Endothelial cell of umbilical vein (primary cell): Measurements from ENCODE around the gene NCKAP5. TPM values are rescaled to one million over a fixed set of nuclear protein-coding genes. Genes with fewer than 3 reads are reported as not detected.

ENCODE experiments used
- BruUV-seq: library from RNA; stranded (reverse); fragments of 400-500 nt; replicated peaks from 2 replicates; lab custom pipeline; 2021; lab: Mats Ljungman, UMichigan
- CTCF ChIA-PET: fragments of 300-600, 350-600 bp; sonication (Branson Sonifier 250); formaldehyde crosslinking; loops from one replicate; lab custom pipeline; 2021; ENCODE audit warnings: antibody characterized with exemption, inconsistent platforms; lab: Charles Lee
- POLR2A ChIA-PET: fragments of 300-600, 350-600 bp; sonication (Branson Sonifier 250); formaldehyde crosslinking; loops from one replicate; lab custom pipeline; 2021; ENCODE audit warnings: antibody characterized with exemption, inconsistent platforms; lab: Charles Lee
- DNase-seq: peaks from one replicate; pipeline ENCODE4 v3.0.0-alpha.2; 2011; ENCODE audit warnings: low read depth, low spot score
- FAIRE-seq: peaks from 2 replicates; lab custom pipeline; 2011; peaks lifted over from hg19 to GRCh38; lab: Jason Lieb, UNC
- H2AFZ ChIP-seq: 2 replicates; pipeline ENCODE4 v1.6.0; 2012; ENCODE audit warnings: low read depth, low read length, control low read depth, inconsistent platforms
- H3K27ac ChIP-seq: 2 replicates; pipeline ENCODE4 v1.5.1; 2011; ENCODE audit warnings: low read depth, mild to moderate bottlenecking, control low read depth, low read length, moderate library complexity; ENCODE audit not compliant: insufficient read depth
- H3K27me3 ChIP-seq, 2 experiments: 2 replicates each; pipeline versions ENCODE4 v1.6.0 to v1.6.1; 2011; ENCODE audit warnings: low read length in 2 of 2, mixed read lengths in 1 of 2; ENCODE audit not compliant: control insufficient read depth in 2 of 2, insufficient read depth in 2 of 2
- H3K36me3 ChIP-seq, 2 experiments: 2 replicates in 1 of 2; 3 replicates in 1 of 2; pipeline ENCODE4 v1.5.1; 2011; ENCODE audit warnings: low read length in 2 of 2, mild to moderate bottlenecking in 1 of 2, moderate library complexity in 1 of 2; ENCODE audit not compliant: control insufficient read depth in 2 of 2, insufficient read depth in 2 of 2; ENCODE audit errors: extremely low read depth in 1 of 2
- H3K4me1 ChIP-seq: 3 replicates; pipeline ENCODE4 v1.5.1; 2011; ENCODE audit warnings: mild to moderate bottlenecking, low read length; ENCODE audit not compliant: control insufficient read depth, insufficient read depth; ENCODE audit errors: extremely low read depth
- H3K4me2 ChIP-seq: 2 replicates; pipeline ENCODE4 v1.6.1; 2011; ENCODE audit warnings: low read length, control low read depth, mixed read lengths; ENCODE audit not compliant: insufficient read depth
- H3K4me3 ChIP-seq, 3 experiments: fragments of 200-600 bp in 1 of 3; sonication (generic), shearing (Covaris generic) in 1 of 3; replicated peaks in 1 of 3; 2 replicates each; pipeline ENCODE4 v1.5.1; 2011 to 2016; ENCODE audit warnings: control low read depth in 3 of 3, low read length in 3 of 3, mild to moderate bottlenecking in 2 of 3, inconsistent platforms in 1 of 3, low read depth in 1 of 3, moderate library complexity in 1 of 3; ENCODE audit not compliant: insufficient read depth in 1 of 3
- H3K79me2 ChIP-seq: 2 replicates; pipeline ENCODE4 v1.6.0; 2012; ENCODE audit warnings: low read length, inconsistent platforms; ENCODE audit not compliant: control insufficient read depth, insufficient read depth
- H3K9ac ChIP-seq: replicated peaks from 2 replicates; pipeline ENCODE3; 2011; ENCODE audit warnings: low read length, control low read depth; ENCODE audit not compliant: insufficient read depth; ENCODE audit errors: extremely low read depth
- H3K9me1 ChIP-seq: replicated peaks from 3 replicates; pipeline ENCODE4 v1.6.0; 2011; ENCODE audit warnings: mild to moderate bottlenecking, low read length; ENCODE audit not compliant: control insufficient read depth, insufficient read depth; ENCODE audit errors: extremely low read depth
- H3K9me3 ChIP-seq: replicated peaks from 2 replicates; pipeline ENCODE4 v1.5.1; 2012; ENCODE audit warnings: low read length, inconsistent platforms; ENCODE audit not compliant: control insufficient read depth, insufficient read depth
- H4K20me1 ChIP-seq: replicated peaks from 2 replicates; pipeline ENCODE3; 2011; ENCODE audit warnings: mild to moderate bottlenecking, low read length; ENCODE audit not compliant: control insufficient read depth, insufficient read depth; ENCODE audit errors: extremely low read depth
- EZH2 ChIP-seq: IDR thresholded peaks from 2 replicates; pipeline ENCODE4 v1.6.1; 2012; ENCODE audit warnings: borderline replicate concordance, low read depth, mild to moderate bottlenecking, moderate library complexity, low read length, inconsistent platforms; ENCODE audit not compliant: severe bottlenecking
- FOS ChIP-seq: IDR thresholded peaks from 2 replicates; pipeline ENCODE4 v1.6.1; 2011; ENCODE audit warnings: mild to moderate bottlenecking, low read length, moderate library complexity, borderline replicate concordance; ENCODE audit not compliant: insufficient read depth
- GATA2 ChIP-seq: IDR thresholded peaks from 2 replicates; pipeline ENCODE4 v1.7.0; 2011; ENCODE audit warnings: low read depth, mild to moderate bottlenecking, moderate library complexity, mixed read lengths, low read length; ENCODE audit not compliant: insufficient read length, insufficient read depth
- JUN ChIP-seq: IDR thresholded peaks from 2 replicates; pipeline ENCODE4 v1.6.1; 2011; ENCODE audit warnings: borderline replicate concordance, low read depth; ENCODE audit not compliant: insufficient read length, insufficient read depth
- MYC ChIP-seq: IDR thresholded peaks from one replicate; pipeline ENCODE4 v1.6.1; 2011; ENCODE audit warnings: mild to moderate bottlenecking, low read depth, low read length
- POLR2A ChIP-seq: IDR thresholded peaks from 2 replicates; pipeline ENCODE4 v1.6.1; 2012; ENCODE audit warnings: low read depth, mild to moderate bottlenecking, control low read depth, low read length
- POLR2AphosphoS5 ChIP-seq: IDR thresholded peaks from 2 replicates; pipeline ENCODE4 v1.6.1; 2012; ENCODE audit warnings: low read depth, mild to moderate bottlenecking, control low read depth, low read length, moderate library complexity; ENCODE audit not compliant: insufficient read depth
- dilution Hi-C: fragments of 300-500 bp; cut with MboI; formaldehyde crosslinking; loops from one replicate; pipeline ENCODE4 v1.15.0; 2019; ENCODE audit warnings: low sequenced_read_pairs; ENCODE audit not compliant: extremely low pct_ligation_motif_present
- intact Hi-C: fragments of 100-400 bp; cut with micrococcal nuclease; formaldehyde crosslinking; loops from one replicate; pipeline ENCODE4 v1.10.0; 2022
- polyA plus RNA-seq, 4 experiments: library from polyadenylated mRNA; depleted of rRNA in 3 of 4; stranded (reverse) in 3 of 4; unstranded in 1 of 4; fragments of >200 nt; gene quantifications; 2 replicates each; pipeline versions ENCODE4 v1.2.1 to v1.2.3, GENCODE V29; 2011 to 2012; ENCODE audit warnings: missing spikeins in 1 of 4
- total RNA-seq: library from RNA; stranded (reverse); gene quantifications from 2 replicates; pipeline ENCODE4 v1.2.3, GENCODE V29; 2021
- TF ChIP-seq, protein P1 (sequence below): IDR thresholded peaks from 2 replicates; pipeline ENCODE4 v1.6.1; 2011; ENCODE audit not compliant: insufficient read depth, insufficient read length
- TF ChIP-seq, protein P2 (sequence below), 2 donors: IDR thresholded peaks; 1 replicate in 1 of 2; 2 replicates in 1 of 2; pipeline ENCODE4 v1.5.1; 2011; ENCODE audit warnings: low read length in 2 of 2, mild to moderate bottlenecking in 2 of 2, moderate library complexity in 2 of 2, control low read depth in 1 of 2, inconsistent platforms in 1 of 2, low read depth in 1 of 2; ENCODE audit not compliant: insufficient read depth in 1 of 2; ENCODE audit errors: extremely low read depth in 1 of 2

NCKAP5 gene
- total and polyA plus RNA-seq, 2 donors (not counting 3 experiments of a cell fraction or from before 2014, with no cell fraction given): 0.47 to 3.3 TPM

DNA sequence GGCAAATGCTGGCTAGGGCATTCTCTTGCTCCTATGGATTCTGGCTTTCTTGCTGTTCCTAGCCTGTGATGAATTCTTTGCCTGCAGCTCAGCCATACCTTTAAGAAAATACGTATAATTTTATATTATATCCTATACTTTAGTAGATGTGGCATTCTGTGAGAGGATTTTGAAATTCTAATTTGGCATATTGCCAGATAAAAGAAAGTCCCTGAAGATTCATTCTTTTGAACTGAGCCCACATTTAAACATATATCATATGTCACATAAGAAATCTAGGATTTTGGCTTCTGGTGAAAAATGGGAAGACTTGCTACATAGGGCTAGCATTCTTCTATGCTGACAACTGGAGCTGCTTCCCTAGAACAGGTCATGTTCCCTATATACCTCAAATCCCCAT is 806.8 kb downstream of the NCKAP5 start:
- H4K20me1 ChIP-seq: no peaks in the 10 kb centered on the region
- no peak overlapping the region for H3K27ac ChIP-seq
- TF ChIP-seq MYC: no peak
- TF ChIP-seq, protein P1, sequence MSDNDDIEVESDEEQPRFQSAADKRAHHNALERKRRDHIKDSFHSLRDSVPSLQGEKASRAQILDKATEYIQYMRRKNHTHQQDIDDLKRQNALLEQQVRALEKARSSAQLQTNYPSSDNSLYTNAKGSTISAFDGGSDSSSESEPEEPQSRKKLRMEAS: no peak
- no peak for TF ChIP-seq FOS
- TF ChIP-seq JUN: no peak
- TF ChIP-seq POLR2AphosphoS5: no peak
- H3K79me2 ChIP-seq: no peaks in the 10 kb centered on the region
- no peaks in the 10 kb centered on the region for H3K27me3 ChIP-seq
- no peak overlapping the region for H3K9ac ChIP-seq
- no peak overlapping the region for H3K4me3 ChIP-seq
- DNase-seq (no peak), FAIRE-seq (no peak)
- POLR2A ChIA-PET: no interaction called here
- H3K9me1 ChIP-seq: no peaks in the 10 kb centered on the region
- no peaks in the 10 kb centered on the region for H3K4me1 ChIP-seq
- H3K4me2 ChIP-seq: no peak overlapping the region
- CTCF ChIA-PET: no interaction called here
- H3K9me3 ChIP-seq: no peaks in the 10 kb centered on the region
- H2AFZ ChIP-seq: no peak overlapping the region
- dilution Hi-C loops: no loop called here
- no TSS peak for BruUV-seq
- no peaks in the 10 kb centered on the region for H3K36me3 ChIP-seq
- intact Hi-C loops: no loop called here

DNA sequence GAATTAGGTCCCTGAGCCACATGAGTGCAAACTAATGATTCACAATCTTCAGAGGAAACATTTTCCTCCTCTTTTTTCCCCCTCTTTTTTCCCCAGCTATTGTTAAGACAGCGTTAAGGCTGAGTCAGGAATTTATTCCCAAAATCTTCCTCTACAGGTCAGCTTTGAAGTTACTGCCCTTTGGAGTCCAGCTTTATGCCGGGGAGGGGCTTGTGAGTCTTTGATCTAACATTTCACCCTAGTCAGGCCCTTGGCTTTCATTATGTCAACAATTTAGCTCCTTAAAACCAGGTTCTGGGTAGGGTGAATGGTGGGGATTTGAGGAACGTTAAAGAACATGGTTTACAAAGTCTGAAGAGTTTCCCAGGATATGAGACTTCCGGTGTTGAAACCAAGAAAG is 807.3 kb downstream of the NCKAP5 start:
- no peak for TF ChIP-seq MYC
- TF ChIP-seq JUN: no peak
- TF ChIP-seq GATA2: no peak
- TF ChIP-seq POLR2AphosphoS5: no peak
- TF ChIP-seq, protein P2, sequence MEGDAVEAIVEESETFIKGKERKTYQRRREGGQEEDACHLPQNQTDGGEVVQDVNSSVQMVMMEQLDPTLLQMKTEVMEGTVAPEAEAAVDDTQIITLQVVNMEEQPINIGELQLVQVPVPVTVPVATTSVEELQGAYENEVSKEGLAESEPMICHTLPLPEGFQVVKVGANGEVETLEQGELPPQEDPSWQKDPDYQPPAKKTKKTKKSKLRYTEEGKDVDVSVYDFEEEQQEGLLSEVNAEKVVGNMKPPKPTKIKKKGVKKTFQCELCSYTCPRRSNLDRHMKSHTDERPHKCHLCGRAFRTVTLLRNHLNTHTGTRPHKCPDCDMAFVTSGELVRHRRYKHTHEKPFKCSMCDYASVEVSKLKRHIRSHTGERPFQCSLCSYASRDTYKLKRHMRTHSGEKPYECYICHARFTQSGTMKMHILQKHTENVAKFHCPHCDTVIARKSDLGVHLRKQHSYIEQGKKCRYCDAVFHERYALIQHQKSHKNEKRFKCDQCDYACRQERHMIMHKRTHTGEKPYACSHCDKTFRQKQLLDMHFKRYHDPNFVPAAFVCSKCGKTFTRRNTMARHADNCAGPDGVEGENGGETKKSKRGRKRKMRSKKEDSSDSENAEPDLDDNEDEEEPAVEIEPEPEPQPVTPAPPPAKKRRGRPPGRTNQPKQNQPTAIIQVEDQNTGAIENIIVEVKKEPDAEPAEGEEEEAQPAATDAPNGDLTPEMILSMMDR (IDR thresholded peaks at IDR 0.05; ENCODE audit: extremely low read depth in 1 of 2, insufficient read depth in 1 of 2, low read depth in 1 of 2, low read length in 2 of 2): no peak
- TF ChIP-seq POLR2A: no peak
- no peak for TF ChIP-seq EZH2
- TF ChIP-seq FOS: no peak
- TF ChIP-seq, protein P1: no peak

More for the DNA sequence above, 807.3 kb downstream of the NCKAP5 start:
- no TSS peak for BruUV-seq
- Histone ChIP-seq H3K79me2 (no peaks in the 10 kb centered on the region), H3K27me3 (no peaks in the 10 kb centered on the region), H3K4me3 (no peak overlapping the region), H3K9me3 (no peaks in the 10 kb centered on the region), H3K27ac (no peak overlapping the region), H3K4me1 (no peaks in the 10 kb centered on the region), H3K36me3 (no peaks in the 10 kb centered on the region), H3K9ac (no peak overlapping the region), H3K4me2 (no peak overlapping the region), H2AFZ (no peak overlapping the region), H3K9me1 (no peaks in the 10 kb centered on the region), H4K20me1 (no peaks in the 10 kb centered on the region)
- FAIRE-seq: no peak
- CTCF ChIA-PET: no interaction called here
- DNase-seq: no peak
- dilution Hi-C loops (no loop called here), intact Hi-C loops (no loop called here)
- POLR2A ChIA-PET: no interaction called here
